Endothelial cell of umbilical vein (primary cell): Measurements from ENCODE around the gene TRMT112. TPM values are rescaled to one million over a fixed set of nuclear protein-coding genes. Genes with fewer than 3 reads are reported as not detected.

ENCODE experiments used
- BruUV-seq: library from RNA; stranded (reverse); fragments of 400-500 nt; replicated peaks from 2 replicates; lab custom pipeline; 2021; lab: Mats Ljungman, UMichigan
- CTCF ChIA-PET: fragments of 300-600, 350-600 bp; sonication (Branson Sonifier 250); formaldehyde crosslinking; loops from one replicate; lab custom pipeline; 2021; ENCODE audit warnings: antibody characterized with exemption, inconsistent platforms; lab: Charles Lee
- POLR2A ChIA-PET: fragments of 300-600, 350-600 bp; sonication (Branson Sonifier 250); formaldehyde crosslinking; loops from one replicate; lab custom pipeline; 2021; ENCODE audit warnings: antibody characterized with exemption, inconsistent platforms; lab: Charles Lee
- DNase-seq: peaks from one replicate; pipeline ENCODE4 v3.0.0-alpha.2; 2011; ENCODE audit warnings: low read depth, low spot score
- FAIRE-seq: peaks from 2 replicates; lab custom pipeline; 2011; peaks lifted over from hg19 to GRCh38; lab: Jason Lieb, UNC
- H2AFZ ChIP-seq: 2 replicates; pipeline ENCODE4 v1.6.0; 2012; ENCODE audit warnings: low read depth, low read length, control low read depth, inconsistent platforms
- H3K27ac ChIP-seq: 2 replicates; pipeline ENCODE4 v1.5.1; 2011; ENCODE audit warnings: low read depth, mild to moderate bottlenecking, control low read depth, low read length, moderate library complexity; ENCODE audit not compliant: insufficient read depth
- H3K27me3 ChIP-seq, 2 experiments: 2 replicates each; pipeline versions ENCODE4 v1.6.0 to v1.6.1; 2011; ENCODE audit warnings: low read length in 2 of 2, mixed read lengths in 1 of 2; ENCODE audit not compliant: control insufficient read depth in 2 of 2, insufficient read depth in 2 of 2
- H3K36me3 ChIP-seq, 2 experiments: 2 replicates in 1 of 2; 3 replicates in 1 of 2; pipeline ENCODE4 v1.5.1; 2011; ENCODE audit warnings: low read length in 2 of 2, mild to moderate bottlenecking in 1 of 2, moderate library complexity in 1 of 2; ENCODE audit not compliant: control insufficient read depth in 2 of 2, insufficient read depth in 2 of 2; ENCODE audit errors: extremely low read depth in 1 of 2
- H3K4me1 ChIP-seq: 3 replicates; pipeline ENCODE4 v1.5.1; 2011; ENCODE audit warnings: mild to moderate bottlenecking, low read length; ENCODE audit not compliant: control insufficient read depth, insufficient read depth; ENCODE audit errors: extremely low read depth
- H3K4me2 ChIP-seq: 2 replicates; pipeline ENCODE4 v1.6.1; 2011; ENCODE audit warnings: low read length, control low read depth, mixed read lengths; ENCODE audit not compliant: insufficient read depth
- H3K4me3 ChIP-seq, 3 experiments: fragments of 200-600 bp in 1 of 3; sonication (generic), shearing (Covaris generic) in 1 of 3; replicated peaks in 1 of 3; 2 replicates each; pipeline ENCODE4 v1.5.1; 2011 to 2016; ENCODE audit warnings: control low read depth in 3 of 3, low read length in 3 of 3, mild to moderate bottlenecking in 2 of 3, inconsistent platforms in 1 of 3, low read depth in 1 of 3, moderate library complexity in 1 of 3; ENCODE audit not compliant: insufficient read depth in 1 of 3
- H3K79me2 ChIP-seq: 2 replicates; pipeline ENCODE4 v1.6.0; 2012; ENCODE audit warnings: low read length, inconsistent platforms; ENCODE audit not compliant: control insufficient read depth, insufficient read depth
- H3K9ac ChIP-seq: replicated peaks from 2 replicates; pipeline ENCODE3; 2011; ENCODE audit warnings: low read length, control low read depth; ENCODE audit not compliant: insufficient read depth; ENCODE audit errors: extremely low read depth
- H3K9me1 ChIP-seq: replicated peaks from 3 replicates; pipeline ENCODE4 v1.6.0; 2011; ENCODE audit warnings: mild to moderate bottlenecking, low read length; ENCODE audit not compliant: control insufficient read depth, insufficient read depth; ENCODE audit errors: extremely low read depth
- H3K9me3 ChIP-seq: replicated peaks from 2 replicates; pipeline ENCODE4 v1.5.1; 2012; ENCODE audit warnings: low read length, inconsistent platforms; ENCODE audit not compliant: control insufficient read depth, insufficient read depth
- H4K20me1 ChIP-seq: replicated peaks from 2 replicates; pipeline ENCODE3; 2011; ENCODE audit warnings: mild to moderate bottlenecking, low read length; ENCODE audit not compliant: control insufficient read depth, insufficient read depth; ENCODE audit errors: extremely low read depth
- EZH2 ChIP-seq: IDR thresholded peaks from 2 replicates; pipeline ENCODE4 v1.6.1; 2012; ENCODE audit warnings: borderline replicate concordance, low read depth, mild to moderate bottlenecking, moderate library complexity, low read length, inconsistent platforms; ENCODE audit not compliant: severe bottlenecking
- FOS ChIP-seq: IDR thresholded peaks from 2 replicates; pipeline ENCODE4 v1.6.1; 2011; ENCODE audit warnings: mild to moderate bottlenecking, low read length, moderate library complexity, borderline replicate concordance; ENCODE audit not compliant: insufficient read depth
- JUN ChIP-seq: IDR thresholded peaks from 2 replicates; pipeline ENCODE4 v1.6.1; 2011; ENCODE audit warnings: borderline replicate concordance, low read depth; ENCODE audit not compliant: insufficient read length, insufficient read depth
- MYC ChIP-seq: IDR thresholded peaks from one replicate; pipeline ENCODE4 v1.6.1; 2011; ENCODE audit warnings: mild to moderate bottlenecking, low read depth, low read length
- POLR2A ChIP-seq: IDR thresholded peaks from 2 replicates; pipeline ENCODE4 v1.6.1; 2012; ENCODE audit warnings: low read depth, mild to moderate bottlenecking, control low read depth, low read length
- dilution Hi-C: fragments of 300-500 bp; cut with MboI; formaldehyde crosslinking; loops from one replicate; pipeline ENCODE4 v1.15.0; 2019; ENCODE audit warnings: low sequenced_read_pairs; ENCODE audit not compliant: extremely low pct_ligation_motif_present
- intact Hi-C: fragments of 100-400 bp; cut with micrococcal nuclease; formaldehyde crosslinking; loops from one replicate; pipeline ENCODE4 v1.10.0; 2022
- polyA plus RNA-seq, 4 experiments: library from polyadenylated mRNA; depleted of rRNA in 3 of 4; stranded (reverse) in 3 of 4; unstranded in 1 of 4; fragments of >200 nt; gene quantifications; 2 replicates each; pipeline versions ENCODE4 v1.2.1 to v1.2.3, GENCODE V29; 2011 to 2012; ENCODE audit warnings: missing spikeins in 1 of 4
- total RNA-seq: library from RNA; stranded (reverse); gene quantifications from 2 replicates; pipeline ENCODE4 v1.2.3, GENCODE V29; 2021
- TF ChIP-seq, protein P1 (sequence below): IDR thresholded peaks from 2 replicates; pipeline ENCODE4 v1.6.1; 2011; ENCODE audit not compliant: insufficient read depth, insufficient read length
- TF ChIP-seq, protein P2 (sequence below), 2 donors: IDR thresholded peaks; 1 replicate in 1 of 2; 2 replicates in 1 of 2; pipeline ENCODE4 v1.5.1; 2011; ENCODE audit warnings: low read length in 2 of 2, mild to moderate bottlenecking in 2 of 2, moderate library complexity in 2 of 2, control low read depth in 1 of 2, inconsistent platforms in 1 of 2, low read depth in 1 of 2; ENCODE audit not compliant: insufficient read depth in 1 of 2; ENCODE audit errors: extremely low read depth in 1 of 2

Gene TRMT112
- total and polyA plus RNA-seq, 2 donors (not counting 3 experiments of a cell fraction or from before 2014, with no cell fraction given): 195 to 575 TPM

GRCh38 chr11:64297699-64298358, 19.5 kb downstream of the TRMT112 start:
- ChIA-PET CTCF (interaction anchor here (1.7 kb wide), 1 partner anchor 93 kb away, joined by 6 read pairs; no protein-coding TSS in a partner anchor), POLR2A (interaction anchor here (0.6 kb wide), 1 partner anchor 267 kb away, joined by 3 read pairs; no protein-coding TSS in a partner anchor)
- BruUV-seq: no TSS peak
- H3K9ac ChIP-seq: no peak overlapping the region
- no peak overlapping the region for H3K4me3 ChIP-seq
- peaks cover 48 to 70% of the 10 kb centered on the region in 2 experiments for H3K27me3 ChIP-seq
- no peak overlapping the region for H3K4me2 ChIP-seq
- no peaks in the 10 kb centered on the region for H3K36me3 ChIP-seq
- FAIRE-seq (no peak), DNase-seq (no peak)
- no peaks in the 10 kb centered on the region for H3K9me3 ChIP-seq
- no peaks in the 10 kb centered on the region for H3K79me2 ChIP-seq
- no peaks in the 10 kb centered on the region for H4K20me1 ChIP-seq
- H3K9me1 ChIP-seq: no peaks in the 10 kb centered on the region
- intact Hi-C loops: no loop called here
- no peak overlapping the region for H2AFZ ChIP-seq
- dilution Hi-C loops: no loop called here
- H3K27ac ChIP-seq: no peak overlapping the region
- peaks cover 17% of the 10 kb centered on the region for H3K4me1 ChIP-seq
- TF ChIP-seq, protein P1, sequence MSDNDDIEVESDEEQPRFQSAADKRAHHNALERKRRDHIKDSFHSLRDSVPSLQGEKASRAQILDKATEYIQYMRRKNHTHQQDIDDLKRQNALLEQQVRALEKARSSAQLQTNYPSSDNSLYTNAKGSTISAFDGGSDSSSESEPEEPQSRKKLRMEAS: no peak
- no peak for TF ChIP-seq MYC
- TF ChIP-seq, protein P2, sequence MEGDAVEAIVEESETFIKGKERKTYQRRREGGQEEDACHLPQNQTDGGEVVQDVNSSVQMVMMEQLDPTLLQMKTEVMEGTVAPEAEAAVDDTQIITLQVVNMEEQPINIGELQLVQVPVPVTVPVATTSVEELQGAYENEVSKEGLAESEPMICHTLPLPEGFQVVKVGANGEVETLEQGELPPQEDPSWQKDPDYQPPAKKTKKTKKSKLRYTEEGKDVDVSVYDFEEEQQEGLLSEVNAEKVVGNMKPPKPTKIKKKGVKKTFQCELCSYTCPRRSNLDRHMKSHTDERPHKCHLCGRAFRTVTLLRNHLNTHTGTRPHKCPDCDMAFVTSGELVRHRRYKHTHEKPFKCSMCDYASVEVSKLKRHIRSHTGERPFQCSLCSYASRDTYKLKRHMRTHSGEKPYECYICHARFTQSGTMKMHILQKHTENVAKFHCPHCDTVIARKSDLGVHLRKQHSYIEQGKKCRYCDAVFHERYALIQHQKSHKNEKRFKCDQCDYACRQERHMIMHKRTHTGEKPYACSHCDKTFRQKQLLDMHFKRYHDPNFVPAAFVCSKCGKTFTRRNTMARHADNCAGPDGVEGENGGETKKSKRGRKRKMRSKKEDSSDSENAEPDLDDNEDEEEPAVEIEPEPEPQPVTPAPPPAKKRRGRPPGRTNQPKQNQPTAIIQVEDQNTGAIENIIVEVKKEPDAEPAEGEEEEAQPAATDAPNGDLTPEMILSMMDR (IDR thresholded peaks at IDR 0.05; ENCODE audit: extremely low read depth in 1 of 2, insufficient read depth in 1 of 2, low read depth in 1 of 2, low read length in 2 of 2): no peak
- TF ChIP-seq POLR2A: no peak
- peak; percentile 75 for TF ChIP-seq EZH2
- no peak for TF ChIP-seq JUN
- TF ChIP-seq FOS: no peak
